Type B pancreatic cell (in vitro differentiated cells): ENCODE measurements around the gene SMARCA4. TPM values are rescaled to one million over a fixed set of nuclear protein-coding genes. Genes with fewer than 3 reads are reported as not detected.

ENCODE experiments used
- DNase-seq: peaks from one replicate; pipeline ENCODE4 v3.0.0; 2021; ENCODE audit warnings: mixed read lengths; ENCODE audit not compliant: unreplicated experiment; ENCODE audit errors: extremely low spot score
- H3K27ac Mint-ChIP-seq: 2 replicates; pipeline ENCODE4 v1.8.0; 2021; ENCODE audit warnings: mild to moderate bottlenecking, mixed read lengths
- H3K27me3 Mint-ChIP-seq: 2 replicates; pipeline ENCODE4 v1.8.0; 2021; ENCODE audit warnings: mixed read lengths
- H3K36me3 Mint-ChIP-seq: 2 replicates; pipeline ENCODE4 v1.8.0; 2021; ENCODE audit warnings: mixed read lengths
- H3K4me1 Mint-ChIP-seq: one replicate; pipeline ENCODE4 v1.8.0; 2021; ENCODE audit warnings: mixed read lengths; ENCODE audit not compliant: unreplicated experiment
- H3K4me3 Mint-ChIP-seq: 2 replicates; pipeline ENCODE4 v1.8.0; 2021; ENCODE audit warnings: mild to moderate bottlenecking, mixed read lengths
- H3K9me3 Mint-ChIP-seq: 2 replicates; pipeline ENCODE4 v1.8.0; 2021; ENCODE audit warnings: mixed read lengths
- total RNA-seq: library from RNA; stranded (reverse); gene quantifications from 2 replicates; pipeline ENCODE4 v1.2.1, GENCODE V29; 2021; ENCODE audit warnings: low replicate concordance
- TF ChIP-seq, protein P1 (sequence below): fragments of 200-600 bp; sonication (generic); conservative IDR thresholded peaks from 2 replicates; pipeline ENCODE4 v1.5.0; 2021; ENCODE audit warnings: antibody characterized with exemption, mild to moderate bottlenecking

SMARCA4 gene
- total RNA-seq, 1 donor from 2014 or later: 244 TPM

DNA sequence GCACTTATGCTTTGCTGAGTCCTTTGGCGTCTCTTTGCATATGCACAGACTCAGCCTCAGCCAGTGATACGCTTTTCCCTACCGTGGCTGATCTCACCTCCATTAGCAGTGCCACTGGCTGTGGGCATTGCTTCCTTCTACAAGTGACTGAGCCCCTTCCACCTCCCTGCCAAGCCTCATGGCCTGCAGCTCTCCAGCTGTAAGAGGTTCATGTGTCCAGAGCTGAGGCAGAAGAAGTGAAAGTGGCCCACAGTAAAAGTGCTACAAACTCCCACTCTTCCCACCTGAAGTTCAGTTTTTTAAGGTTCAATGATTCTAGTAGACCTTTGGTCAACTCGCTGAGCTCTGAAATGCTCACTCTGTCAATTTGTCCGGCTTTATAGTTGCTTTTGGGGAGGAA is 44.7 kb downstream of the SMARCA4 start:
- DNase-seq: no peak
- TF ChIP-seq, protein P1, sequence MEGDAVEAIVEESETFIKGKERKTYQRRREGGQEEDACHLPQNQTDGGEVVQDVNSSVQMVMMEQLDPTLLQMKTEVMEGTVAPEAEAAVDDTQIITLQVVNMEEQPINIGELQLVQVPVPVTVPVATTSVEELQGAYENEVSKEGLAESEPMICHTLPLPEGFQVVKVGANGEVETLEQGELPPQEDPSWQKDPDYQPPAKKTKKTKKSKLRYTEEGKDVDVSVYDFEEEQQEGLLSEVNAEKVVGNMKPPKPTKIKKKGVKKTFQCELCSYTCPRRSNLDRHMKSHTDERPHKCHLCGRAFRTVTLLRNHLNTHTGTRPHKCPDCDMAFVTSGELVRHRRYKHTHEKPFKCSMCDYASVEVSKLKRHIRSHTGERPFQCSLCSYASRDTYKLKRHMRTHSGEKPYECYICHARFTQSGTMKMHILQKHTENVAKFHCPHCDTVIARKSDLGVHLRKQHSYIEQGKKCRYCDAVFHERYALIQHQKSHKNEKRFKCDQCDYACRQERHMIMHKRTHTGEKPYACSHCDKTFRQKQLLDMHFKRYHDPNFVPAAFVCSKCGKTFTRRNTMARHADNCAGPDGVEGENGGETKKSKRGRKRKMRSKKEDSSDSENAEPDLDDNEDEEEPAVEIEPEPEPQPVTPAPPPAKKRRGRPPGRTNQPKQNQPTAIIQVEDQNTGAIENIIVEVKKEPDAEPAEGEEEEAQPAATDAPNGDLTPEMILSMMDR: no peak
- Mint-ChIP-seq H3K9me3 (no peaks in the 10 kb centered on the region), H3K27ac (no peak overlapping the region), H3K27me3 (no peaks in the 10 kb centered on the region), H3K4me3 (no peak overlapping the region), H3K4me1 (no peaks in the 10 kb centered on the region), H3K36me3 (peaks cover 34% of the 10 kb centered on the region)

- peaks cover 35% of the 10 kb centered on the region for H3K36me3 Mint-ChIP-seq
- no peak overlapping the region for H3K4me3 Mint-ChIP-seq
- H3K27me3 Mint-ChIP-seq: no peaks in the 10 kb centered on the region
- TF ChIP-seq, protein P1: no peak
- H3K9me3 Mint-ChIP-seq: no peaks in the 10 kb centered on the region
- H3K4me1 Mint-ChIP-seq: no peaks in the 10 kb centered on the region
- no peak overlapping the region for H3K27ac Mint-ChIP-seq
- no peak for DNase-seq
Observed at GRCh38 chr19:11007385-11007784, 46.6 kb downstream of the SMARCA4 start.

DNA sequence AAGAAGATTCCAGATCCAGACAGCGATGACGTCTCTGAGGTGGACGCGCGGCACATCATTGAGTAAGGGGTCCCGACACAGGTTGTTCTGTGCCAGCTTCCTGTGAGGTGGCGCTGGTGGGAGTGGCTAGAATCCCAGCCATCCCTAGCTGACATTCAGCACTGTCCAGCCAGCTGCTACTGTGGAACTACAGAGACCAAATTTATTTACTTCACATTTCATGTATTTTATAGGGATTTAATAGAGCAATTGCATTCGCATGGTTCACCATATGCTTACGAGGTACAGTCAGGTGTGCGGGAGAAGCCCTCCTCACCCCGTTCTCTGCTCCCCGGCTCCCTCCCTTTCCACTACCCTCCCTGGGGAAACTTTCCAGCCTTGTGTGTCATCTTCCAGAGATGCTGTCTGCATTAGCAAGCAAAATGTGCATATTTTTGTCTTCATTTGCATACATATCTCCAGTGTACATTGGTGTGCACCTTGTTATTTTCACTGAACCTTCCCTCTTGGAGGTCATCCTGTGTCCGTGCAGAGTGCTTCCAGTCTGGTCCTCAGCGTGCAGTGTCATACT is 47.2 kb downstream of the SMARCA4 start:
- Mint-ChIP-seq H3K4me3 (no peak overlapping the region), H3K9me3 (no peaks in the 10 kb centered on the region), H3K27ac (no peak overlapping the region), H3K36me3 (peaks cover 38% of the 10 kb centered on the region), H3K27me3 (no peaks in the 10 kb centered on the region), H3K4me1 (no peaks in the 10 kb centered on the region)
- DNase-seq: no peak
- TF ChIP-seq, protein P1: no peak

DNA sequence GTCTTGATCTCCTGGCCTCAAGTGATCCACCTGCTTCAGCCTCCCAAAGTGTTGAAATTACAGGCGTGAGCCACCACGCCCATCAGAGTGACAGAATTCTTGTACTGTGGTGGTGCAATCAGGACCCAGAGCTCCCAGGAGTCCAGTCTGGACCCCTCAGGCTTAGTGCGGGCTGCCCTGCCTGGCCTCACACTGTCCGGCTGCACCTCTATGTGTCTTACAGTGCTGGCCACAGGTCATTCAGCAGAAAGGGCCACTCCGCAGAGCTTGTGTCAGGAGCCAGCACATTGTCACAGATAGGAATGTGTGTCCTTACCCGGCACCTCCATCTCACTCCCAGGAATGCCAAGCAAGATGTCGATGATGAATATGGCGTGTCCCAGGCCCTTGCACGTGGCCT is 49.2 kb downstream of the SMARCA4 start:
- H3K27ac Mint-ChIP-seq: peak overlapping the region; percentile 78
- no peak overlapping the region for H3K4me3 Mint-ChIP-seq
- DNase-seq: no peak
- TF ChIP-seq, protein P1: no peak
- H3K27me3 Mint-ChIP-seq: no peaks in the 10 kb centered on the region
- H3K9me3 Mint-ChIP-seq: no peaks in the 10 kb centered on the region
- H3K4me1 Mint-ChIP-seq: no peaks in the 10 kb centered on the region
- peaks cover 34% of the 10 kb centered on the region for H3K36me3 Mint-ChIP-seq

- Mint-ChIP-seq H3K27me3 (no peaks in the 10 kb centered on the region), H3K36me3 (peaks cover 39% of the 10 kb centered on the region), H3K27ac (no peak overlapping the region), H3K4me1 (no peaks in the 10 kb centered on the region), H3K4me3 (no peak overlapping the region), H3K9me3 (no peaks in the 10 kb centered on the region)
- TF ChIP-seq, protein P1: no peak
- no peak for DNase-seq
Observed at GRCh38 chr19:11012507-11012906, 51.7 kb downstream of the SMARCA4 start.

GRCh38 chr19:11013771-11014170 is 52.9 kb downstream of the SMARCA4 start:
- Mint-ChIP-seq H3K4me1 (no peaks in the 10 kb centered on the region), H3K9me3 (no peaks in the 10 kb centered on the region), H3K36me3 (peaks cover 35% of the 10 kb centered on the region), H3K4me3 (no peak overlapping the region), H3K27me3 (no peaks in the 10 kb centered on the region), H3K27ac (no peak overlapping the region)
- DNase-seq: no peak
- TF ChIP-seq, protein P1: no peak
